Stomach (tissue), 4 donors: ENCODE data around the gene PRXL2A.
A peak's percentile ranks its signal among the peaks of the same experiment; 100 is the strongest.

Experiments
- EP300 ChIP-seq: sonication (generic); formaldehyde crosslinking; IDR thresholded peaks from one replicate; pipeline ENCODE4 v1.6.1; 2017; ENCODE audit warnings: antibody characterized with exemption
- POLR2AphosphoS5 ChIP-seq, 3 donors: sonication (generic); formaldehyde crosslinking; IDR thresholded peaks; one replicate each; pipeline ENCODE4 v1.6.1; 2016; ENCODE audit warnings: antibody characterized with exemption in 3 of 3
- TF ChIP-seq, protein P1 (sequence below), 7 experiments: fragments of 450-650 bp in 4 of 7; fragments of 200-600 bp in 3 of 7; sonication (generic) in 3 of 7; IDR thresholded peaks; one replicate each; pipeline ENCODE4 v1.5.1; 2016 to 2019; ENCODE audit warnings: antibody characterized with exemption in 7 of 7, control low read depth in 2 of 7, mild to moderate bottlenecking in 1 of 7

DNA sequence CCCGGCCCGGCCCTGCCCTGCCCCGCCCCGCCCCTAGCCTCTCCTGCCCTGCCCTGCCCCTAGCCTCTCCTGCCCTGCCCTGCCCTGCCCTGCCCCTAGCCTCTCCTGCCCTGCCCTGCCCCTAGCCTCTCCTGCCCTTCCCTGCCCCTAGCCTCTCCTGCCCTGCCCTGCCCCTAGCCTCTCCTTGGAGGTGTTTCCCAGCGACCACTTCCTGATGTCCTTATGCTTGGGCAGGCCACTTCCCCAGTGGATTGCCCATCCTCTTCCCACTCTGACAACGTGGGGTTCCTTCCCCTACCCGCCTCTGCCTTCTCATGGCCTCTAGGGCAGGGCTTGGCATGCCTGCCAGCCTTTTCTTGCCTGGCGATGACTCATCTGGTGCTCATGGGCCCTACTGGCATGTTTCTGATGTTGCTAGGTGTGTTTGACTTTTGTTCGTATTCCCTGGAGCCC lies 21.2 kb downstream of the PRXL2A start:
- TF ChIP-seq, protein P1, sequence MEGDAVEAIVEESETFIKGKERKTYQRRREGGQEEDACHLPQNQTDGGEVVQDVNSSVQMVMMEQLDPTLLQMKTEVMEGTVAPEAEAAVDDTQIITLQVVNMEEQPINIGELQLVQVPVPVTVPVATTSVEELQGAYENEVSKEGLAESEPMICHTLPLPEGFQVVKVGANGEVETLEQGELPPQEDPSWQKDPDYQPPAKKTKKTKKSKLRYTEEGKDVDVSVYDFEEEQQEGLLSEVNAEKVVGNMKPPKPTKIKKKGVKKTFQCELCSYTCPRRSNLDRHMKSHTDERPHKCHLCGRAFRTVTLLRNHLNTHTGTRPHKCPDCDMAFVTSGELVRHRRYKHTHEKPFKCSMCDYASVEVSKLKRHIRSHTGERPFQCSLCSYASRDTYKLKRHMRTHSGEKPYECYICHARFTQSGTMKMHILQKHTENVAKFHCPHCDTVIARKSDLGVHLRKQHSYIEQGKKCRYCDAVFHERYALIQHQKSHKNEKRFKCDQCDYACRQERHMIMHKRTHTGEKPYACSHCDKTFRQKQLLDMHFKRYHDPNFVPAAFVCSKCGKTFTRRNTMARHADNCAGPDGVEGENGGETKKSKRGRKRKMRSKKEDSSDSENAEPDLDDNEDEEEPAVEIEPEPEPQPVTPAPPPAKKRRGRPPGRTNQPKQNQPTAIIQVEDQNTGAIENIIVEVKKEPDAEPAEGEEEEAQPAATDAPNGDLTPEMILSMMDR (IDR thresholded peaks at IDR 0.05), result no peak
- TF ChIP-seq POLR2AphosphoS5 (IDR thresholded peaks at IDR 0.05) (peak in 1 of 3 donors; percentile 6), EP300 (no peak)
